ENCODE results near the gene IGF1.

The IGF1 gene

DNA sequence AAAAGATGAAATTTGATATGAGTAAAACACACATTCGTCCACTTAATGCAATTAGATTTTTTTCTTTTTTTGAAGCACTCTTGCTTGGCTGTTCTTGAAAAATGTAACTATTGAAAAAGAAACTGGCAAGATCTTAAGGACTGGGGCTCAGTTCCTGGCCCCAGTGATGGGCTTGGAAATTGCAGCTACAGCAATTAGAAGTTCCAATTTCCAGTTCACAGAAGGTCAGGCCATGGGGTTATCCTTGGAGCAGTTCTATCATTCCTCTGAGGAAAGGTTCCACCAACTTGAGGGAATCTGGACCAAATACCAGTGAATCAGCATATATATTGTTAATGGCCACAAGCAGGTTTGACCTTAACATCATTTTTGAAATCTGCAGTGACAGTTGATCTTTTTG, 18.9 kb downstream of the IGF1 start:
- Histone ChIP-seq H3K9ac (ENCODE audit: low read depth, low read length) (no peak overlapping the region), H3K79me2 (ENCODE audit: insufficient read depth, low read length) (no peaks in the 10 kb centered on the region), H3K27ac (ENCODE audit: low read length) (no peak overlapping the region), H3K4me1 (ENCODE audit: insufficient read depth, low read length) (no peaks in the 10 kb centered on the region), H2AFZ (ENCODE audit: low read depth, low read length) (no peak overlapping the region), H3K4me3 (ENCODE audit: low read depth in 1 of 2, low read length in 2 of 2) (no peak overlapping the region), H3K4me2 (ENCODE audit: insufficient read depth, low read length) (no peak overlapping the region), H4K20me1 (ENCODE audit: insufficient read depth, low read length) (no peaks in the 10 kb centered on the region), H3K36me3 (ENCODE audit: insufficient read depth, low read length) (no peaks in the 10 kb centered on the region), H3K27me3 (ENCODE audit: insufficient read depth, low read length, poor library complexity) (peaks cover 5% of the 10 kb centered on the region), H3K9me3 (ENCODE audit: insufficient read depth, low read length, severe bottlenecking) (no peaks in the 10 kb centered on the region)
- TF ChIP-seq, protein P1, sequence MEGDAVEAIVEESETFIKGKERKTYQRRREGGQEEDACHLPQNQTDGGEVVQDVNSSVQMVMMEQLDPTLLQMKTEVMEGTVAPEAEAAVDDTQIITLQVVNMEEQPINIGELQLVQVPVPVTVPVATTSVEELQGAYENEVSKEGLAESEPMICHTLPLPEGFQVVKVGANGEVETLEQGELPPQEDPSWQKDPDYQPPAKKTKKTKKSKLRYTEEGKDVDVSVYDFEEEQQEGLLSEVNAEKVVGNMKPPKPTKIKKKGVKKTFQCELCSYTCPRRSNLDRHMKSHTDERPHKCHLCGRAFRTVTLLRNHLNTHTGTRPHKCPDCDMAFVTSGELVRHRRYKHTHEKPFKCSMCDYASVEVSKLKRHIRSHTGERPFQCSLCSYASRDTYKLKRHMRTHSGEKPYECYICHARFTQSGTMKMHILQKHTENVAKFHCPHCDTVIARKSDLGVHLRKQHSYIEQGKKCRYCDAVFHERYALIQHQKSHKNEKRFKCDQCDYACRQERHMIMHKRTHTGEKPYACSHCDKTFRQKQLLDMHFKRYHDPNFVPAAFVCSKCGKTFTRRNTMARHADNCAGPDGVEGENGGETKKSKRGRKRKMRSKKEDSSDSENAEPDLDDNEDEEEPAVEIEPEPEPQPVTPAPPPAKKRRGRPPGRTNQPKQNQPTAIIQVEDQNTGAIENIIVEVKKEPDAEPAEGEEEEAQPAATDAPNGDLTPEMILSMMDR (IDR thresholded peaks at IDR 0.05; ENCODE audit: borderline replicate concordance, extremely low read depth, low read length, poor library complexity, severe bottlenecking), result no peak
- TF ChIP-seq EZH2 (IDR thresholded peaks at IDR 0.05; ENCODE audit: borderline replicate concordance, low read depth, low read length, severe bottlenecking), result no peak
- DNase-seq (no peak), ATAC-seq (ENCODE audit: insufficient read depth, low read depth) (no peak)

DNA sequence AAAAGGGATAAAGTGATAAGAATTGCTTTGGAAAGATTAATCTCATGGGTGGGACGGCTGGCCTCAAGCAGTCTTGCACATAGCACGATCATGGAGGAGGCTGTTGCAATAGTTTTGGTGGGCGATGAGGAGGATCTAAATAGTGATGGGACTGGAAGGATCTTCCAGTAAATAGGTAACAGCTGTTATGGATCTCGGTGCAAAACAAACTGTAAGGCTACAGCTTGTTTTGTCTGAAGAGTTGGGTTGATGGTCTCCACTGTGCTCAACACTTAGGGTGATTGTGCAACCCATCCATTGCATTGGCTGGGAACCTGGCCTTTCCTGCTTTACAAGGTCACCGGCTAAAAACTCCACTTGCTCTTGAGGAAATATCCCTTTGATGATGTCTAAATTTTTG, 21.0 kb downstream of the IGF1 start:
- H3K79me2 ChIP-seq (ENCODE audit: insufficient read depth, low read length), result no peaks in the 10 kb centered on the region
- no peak for TF ChIP-seq EZH2 (IDR thresholded peaks at IDR 0.05; ENCODE audit: borderline replicate concordance, low read depth, low read length, severe bottlenecking)
- TF ChIP-seq, protein P1 (IDR thresholded peaks at IDR 0.05; ENCODE audit: borderline replicate concordance, extremely low read depth, low read length, poor library complexity, severe bottlenecking), result no peak
- H3K9ac ChIP-seq (ENCODE audit: low read depth, low read length), result no peak overlapping the region
- no peak overlapping the region for H3K4me2 ChIP-seq (ENCODE audit: insufficient read depth, low read length)
- no peak overlapping the region for H3K27ac ChIP-seq (ENCODE audit: low read length)
- H3K36me3 ChIP-seq (ENCODE audit: insufficient read depth, low read length), result no peaks in the 10 kb centered on the region
- no peaks in the 10 kb centered on the region for H3K4me1 ChIP-seq (ENCODE audit: insufficient read depth, low read length)
- no peak overlapping the region for H3K4me3 ChIP-seq (ENCODE audit: low read depth in 1 of 2, low read length in 2 of 2)
- no peak overlapping the region for H2AFZ ChIP-seq (ENCODE audit: low read depth, low read length)
- H3K27me3 ChIP-seq (ENCODE audit: insufficient read depth, low read length, poor library complexity), result peaks cover 5% of the 10 kb centered on the region
- no peak for DNase-seq
- H4K20me1 ChIP-seq (ENCODE audit: insufficient read depth, low read length), result no peaks in the 10 kb centered on the region
- H3K9me3 ChIP-seq (ENCODE audit: insufficient read depth, low read length, severe bottlenecking), result no peaks in the 10 kb centered on the region
- no peak for ATAC-seq (ENCODE audit: insufficient read depth, low read depth)

DNA sequence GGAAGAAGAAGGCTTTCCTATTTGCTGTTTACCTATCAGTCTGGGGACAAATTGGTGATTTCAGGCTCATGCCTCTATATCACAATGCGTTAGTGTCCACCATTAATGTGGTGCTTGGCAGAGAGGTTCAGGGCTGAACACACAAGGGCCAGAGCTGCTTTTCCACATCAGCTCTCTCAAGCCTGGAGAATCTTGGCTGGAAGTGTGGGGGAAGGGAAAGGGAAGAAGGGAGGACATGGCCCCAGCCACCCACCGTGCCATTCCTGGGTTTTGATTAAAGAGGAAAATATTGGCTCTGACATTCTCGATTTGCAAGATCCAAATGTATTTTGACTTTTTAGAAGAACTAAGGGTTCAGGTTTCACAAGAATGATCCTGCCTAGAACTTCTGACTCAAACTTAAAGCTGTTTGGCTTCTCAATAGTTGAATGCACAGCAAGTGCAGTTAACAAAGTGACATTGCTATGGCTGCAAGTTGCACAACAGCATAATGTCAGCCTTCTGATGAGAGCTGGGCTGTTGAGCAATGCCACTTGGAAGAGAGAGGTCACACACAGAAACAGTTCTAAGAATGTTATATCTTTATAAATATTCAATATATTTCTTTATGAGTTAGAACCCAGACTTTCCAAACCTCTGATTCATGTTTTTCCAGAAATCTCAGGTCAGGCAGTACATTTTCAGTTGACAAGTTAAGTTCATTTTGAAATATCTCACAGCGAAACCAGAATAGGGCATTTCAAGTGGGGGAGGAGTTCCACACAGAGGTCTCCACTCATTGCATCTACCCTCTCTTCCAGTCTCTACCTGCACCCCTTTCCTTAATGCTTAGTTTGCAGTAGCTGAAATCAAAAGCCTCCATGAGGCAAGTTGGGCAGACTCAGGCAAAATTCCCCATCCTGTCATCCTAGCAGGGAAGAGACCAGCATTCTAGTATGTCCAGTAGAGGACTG, 25.3 kb downstream of the IGF1 start:
- no peak for DNase-seq
- Histone ChIP-seq H3K4me1 (ENCODE audit: insufficient read depth, low read length) (no peaks in the 10 kb centered on the region), H3K4me3 (ENCODE audit: low read depth in 1 of 2, low read length in 2 of 2) (no peak overlapping the region), H4K20me1 (ENCODE audit: insufficient read depth, low read length) (no peaks in the 10 kb centered on the region), H2AFZ (ENCODE audit: low read depth, low read length) (no peak overlapping the region), H3K4me2 (ENCODE audit: insufficient read depth, low read length) (no peak overlapping the region), H3K36me3 (ENCODE audit: insufficient read depth, low read length) (no peaks in the 10 kb centered on the region), H3K79me2 (ENCODE audit: insufficient read depth, low read length) (no peaks in the 10 kb centered on the region), H3K27me3 (ENCODE audit: insufficient read depth, low read length, poor library complexity) (peaks cover 5% of the 10 kb centered on the region), H3K27ac (ENCODE audit: low read length) (no peak overlapping the region), H3K9me3 (ENCODE audit: insufficient read depth, low read length, severe bottlenecking) (no peaks in the 10 kb centered on the region), H3K9ac (ENCODE audit: low read depth, low read length) (no peak overlapping the region)
- ATAC-seq (ENCODE audit: insufficient read depth, low read depth), result no peak
- TF ChIP-seq EZH2 (IDR thresholded peaks at IDR 0.05; ENCODE audit: borderline replicate concordance, low read depth, low read length, severe bottlenecking), result no peak
- TF ChIP-seq, protein P1 (IDR thresholded peaks at IDR 0.05; ENCODE audit: borderline replicate concordance, extremely low read depth, low read length, poor library complexity, severe bottlenecking), result no peak

All from DND-41 (cell line).